GM12878 (cell line): ENCODE measurements around the gene MEAF6. TPM values are rescaled to one million over a fixed set of nuclear protein-coding genes. Genes with fewer than 3 reads are reported as not detected.

ENCODE experiments used
- ATAC-seq: fragments of 200-7000 bp; cut with Tn5 transposase; 3 replicates; pipeline ENCODE4 v1.9.1; 2020; ENCODE audit warnings: mild to moderate bottlenecking, moderate library complexity
- BruUV-seq: library from RNA; stranded (reverse); fragments of 400-500 nt; replicated peaks from 2 replicates; lab custom pipeline; 2021; lab: Mats Ljungman, UMichigan
- CTCF ChIA-PET: fragments of 300-600 bp; sonication (Branson Sonifier 250); formaldehyde crosslinking; extraction: SDS; loops from one replicate; lab custom pipeline; 2021; ENCODE audit warnings: inconsistent platforms; lab: Yijun Ruan, JAX
- POLR2A ChIA-PET: fragments of 350-600 bp; formaldehyde crosslinking; extraction: SDS; loops from one replicate; lab custom pipeline; 2021; ENCODE audit warnings: inconsistent platforms; lab: Charles Lee
- RAD21 ChIA-PET: fragments of 300-600 bp; sonication (Branson Sonifier 250); formaldehyde crosslinking; loops from one replicate; lab custom pipeline; 2023; ENCODE audit warnings: antibody characterized with exemption; ENCODE audit not compliant: unreplicated experiment; lab: Charles Lee
- SMC1A ChIA-PET: fragments of 300-600 bp; sonication (Branson Sonifier 250); formaldehyde crosslinking; loops from one replicate; lab custom pipeline; 2023; ENCODE audit not compliant: unreplicated experiment, uncharacterized antibody; lab: Charles Lee
- DNase-seq: peaks from one replicate; pipeline ENCODE4 v3.0.0-alpha.2; 2011; ENCODE audit warnings: low read depth, low spot score
- FAIRE-seq: peaks from 3 replicates; lab custom pipeline; 2011; peaks lifted over from hg19 to GRCh38; lab: Jason Lieb, UNC
- H2AFZ ChIP-seq: 2 replicates; pipeline ENCODE4 v1.6.0; 2011; ENCODE audit warnings: low read depth, low read length, control low read depth; ENCODE audit not compliant: control insufficient read depth
- H3K27ac ChIP-seq: 2 replicates; pipeline ENCODE4 v1.5.1; 2011; ENCODE audit warnings: control low read depth; ENCODE audit not compliant: control insufficient read depth, insufficient read depth
- H3K27me3 ChIP-seq, 2 experiments: replicated peaks in 1 of 2; 2 replicates each; pipeline versions ENCODE4 v1.6.0 to v1.6.1; 2011; ENCODE audit warnings: low read length in 1 of 2; ENCODE audit not compliant: control insufficient read depth in 2 of 2, insufficient read depth in 2 of 2
- H3K36me3 ChIP-seq, 2 experiments: 2 replicates each; pipeline ENCODE4 v1.5.1; 2011; ENCODE audit warnings: low read length in 1 of 2; ENCODE audit not compliant: control insufficient read depth in 2 of 2, insufficient read depth in 2 of 2
- H3K4me1 ChIP-seq: 2 replicates; pipeline ENCODE4 v1.6.1; 2011; ENCODE audit warnings: mild to moderate bottlenecking, low read length, moderate library complexity, mixed read lengths; ENCODE audit not compliant: control insufficient read depth, insufficient read depth
- H3K4me2 ChIP-seq: 2 replicates; pipeline ENCODE4 v1.6.0; 2011; ENCODE audit warnings: control low read depth; ENCODE audit not compliant: control insufficient read depth, insufficient read depth
- H3K4me3 ChIP-seq: fragments of 200-600 bp; sonication (generic); 2 replicates; pipeline ENCODE4 v1.5.1; 2016
- H3K79me2 ChIP-seq: 2 replicates; pipeline ENCODE4 v1.6.0; 2011; ENCODE audit warnings: low read length; ENCODE audit not compliant: control insufficient read depth, insufficient read depth
- H3K9ac ChIP-seq: 2 replicates; pipeline ENCODE4 v1.8.0; 2011; ENCODE audit warnings: low read length, control low read depth, mixed read lengths; ENCODE audit not compliant: control insufficient read depth, insufficient read depth
- H3K9me3 ChIP-seq: replicated peaks from 3 replicates; pipeline ENCODE4 v1.5.1; 2011; ENCODE audit warnings: mild to moderate bottlenecking, low read length; ENCODE audit not compliant: control insufficient read depth, insufficient read depth
- H4K20me1 ChIP-seq: 2 replicates; pipeline ENCODE4 v1.6.0; 2011; ENCODE audit not compliant: control insufficient read depth, insufficient read depth
- POLR2A ChIP-seq: IDR thresholded peaks from 2 replicates; pipeline ENCODE4 v1.6.1; 2011; ENCODE audit warnings: low read depth, mild to moderate bottlenecking, low read length
- POLR2AphosphoS2 ChIP-seq: IDR thresholded peaks from 2 replicates; pipeline ENCODE4 v1.6.1; 2011; ENCODE audit warnings: low read depth, mild to moderate bottlenecking, low read length, improper control_type of control experiment, moderate library complexity
- POLR2AphosphoS5 ChIP-seq: IDR thresholded peaks from 2 replicates; pipeline ENCODE4 v1.6.1; 2011; ENCODE audit warnings: mild to moderate bottlenecking, low read length, inconsistent platforms
- RAD21 ChIP-seq: IDR thresholded peaks from 2 replicates; pipeline ENCODE4 v1.6.1; 2011; ENCODE audit warnings: mild to moderate bottlenecking, low read depth, low read length, moderate library complexity; ENCODE audit not compliant: insufficient read depth
- WGBS: methylation state at CpG from one replicate; pipeline ENCODE4 v1.1.6; 2016; ENCODE audit warnings: low lambda C conversion rate; ENCODE audit not compliant: insufficient replicate concordance, insufficient coverage; ENCODE audit errors: missing lambda C conversion rate; 5-methylcytosine and 5-hydroxymethylcytosine counted together
- in situ Hi-C: fragments of 300-500 bp; cut with MboI; formaldehyde crosslinking; loops from 9 replicates; pipeline ENCODE4 v1.14.3; 2018; ENCODE audit warnings: mixed read lengths
- intact Hi-C: fragments of 100-400 bp; cut with micrococcal nuclease; formaldehyde crosslinking; loops from one replicate; pipeline ENCODE4 v1.14.2; 2022; ENCODE audit not compliant: unreplicated experiment
- polyA plus RNA-seq, 11 experiments: library from polyadenylated mRNA; depleted of rRNA in 4 of 11; unstranded in 6 of 11; stranded (reverse) in 5 of 11; fragments of >200 nt; fragmentation: Nextera tagmentation in 4 of 11; fragmentation: Illumina TruSeq in 1 of 11; extraction: Ambion mirVana in 4 of 11; extraction: Trizol in 1 of 11; gene quantifications; 1 replicate in 1 of 11; 2 replicates in 10 of 11; pipeline versions ENCODE4 v1.2.1 to v1.2.3, GENCODE V29; 2011 to 2016; ENCODE audit warnings: inconsistent platforms in 2 of 11, missing spikeins in 2 of 11, low read depth in 1 of 11
- total RNA-seq, 4 experiments: library from RNA; depleted of rRNA in 3 of 4; stranded (reverse); fragments of >200 nt in 3 of 4; fragmentation: Illumina TruSeq in 1 of 4; extraction: Trizol in 1 of 4; gene quantifications; 2 replicates each; pipeline versions ENCODE4 v1.2.1 to v1.2.3, GENCODE V29; 2013 to 2021
- TF ChIP-seq, protein P1 (sequence below): fragments of 450-650 bp; IDR thresholded peaks from 2 replicates; pipeline ENCODE4 v1.6.1; 2017; ENCODE audit warnings: antibody characterized with exemption, mild to moderate bottlenecking, moderate library complexity
- TF ChIP-seq, protein P2 (sequence below): IDR thresholded peaks from 2 replicates; pipeline ENCODE4 v1.6.1; 2011; ENCODE audit warnings: low read depth, mild to moderate bottlenecking, low read length, moderate library complexity, borderline replicate concordance; ENCODE audit errors: extremely low read depth

Gene MEAF6
- total and polyA plus RNA-seq, 10 of the 15 experiments (the other 5 are each of a cell fraction or from before 2014, with no cell fraction given) = 30.8 to 75.0 (median 58.1) TPM

DNA sequence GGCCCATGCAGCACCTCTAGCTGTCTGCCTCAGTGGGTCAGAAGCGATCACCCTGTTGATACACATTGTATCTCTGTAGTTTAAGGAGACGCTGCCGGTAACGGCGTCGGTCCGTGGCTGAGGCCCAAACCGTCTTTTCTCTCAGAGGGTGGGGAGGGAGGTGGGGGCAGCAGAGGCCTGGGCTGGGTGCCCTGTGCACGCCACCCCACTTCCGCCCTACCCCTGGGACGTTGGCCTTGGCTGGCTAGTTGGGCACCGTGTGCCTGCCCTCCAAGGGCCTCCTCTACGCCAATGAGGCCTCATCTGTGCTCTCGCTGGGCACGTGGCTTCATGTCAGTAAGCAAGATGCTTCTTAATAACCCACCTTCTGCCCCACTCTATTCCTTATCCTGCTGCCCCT lies 30.8 kb downstream of the MEAF6 start:
- FAIRE-seq (no peak), ATAC-seq (no peak), DNase-seq (no peak)
- Histone ChIP-seq H3K9ac (no peak overlapping the region), H4K20me1 (peaks cover 3% of the 10 kb centered on the region; the same call in 1 of the 2 replicates), H3K4me3 (no peak overlapping the region), H3K27ac (no peak overlapping the region), H3K27me3 (no peaks in the 10 kb centered on the region), H3K4me1 (peaks cover 24% of the 10 kb centered on the region), H3K79me2 (peaks cover 32% of the 10 kb centered on the region), H3K36me3 (peaks cover 33 to 39% of the 10 kb centered on the region in 2 experiments; a peak in 3 of 4 replicates), H3K9me3 (no peaks in the 10 kb centered on the region), H3K4me2 (no peak overlapping the region), H2AFZ (no peak overlapping the region)
- TF ChIP-seq POLR2A (peak; percentile 14; the same call in 1 of the 2 replicates), POLR2AphosphoS5 (peak; percentile 60; the same call in 1 of the 2 replicates), RAD21 (no peak), POLR2AphosphoS2 (no peak)
- TF ChIP-seq, protein P1, sequence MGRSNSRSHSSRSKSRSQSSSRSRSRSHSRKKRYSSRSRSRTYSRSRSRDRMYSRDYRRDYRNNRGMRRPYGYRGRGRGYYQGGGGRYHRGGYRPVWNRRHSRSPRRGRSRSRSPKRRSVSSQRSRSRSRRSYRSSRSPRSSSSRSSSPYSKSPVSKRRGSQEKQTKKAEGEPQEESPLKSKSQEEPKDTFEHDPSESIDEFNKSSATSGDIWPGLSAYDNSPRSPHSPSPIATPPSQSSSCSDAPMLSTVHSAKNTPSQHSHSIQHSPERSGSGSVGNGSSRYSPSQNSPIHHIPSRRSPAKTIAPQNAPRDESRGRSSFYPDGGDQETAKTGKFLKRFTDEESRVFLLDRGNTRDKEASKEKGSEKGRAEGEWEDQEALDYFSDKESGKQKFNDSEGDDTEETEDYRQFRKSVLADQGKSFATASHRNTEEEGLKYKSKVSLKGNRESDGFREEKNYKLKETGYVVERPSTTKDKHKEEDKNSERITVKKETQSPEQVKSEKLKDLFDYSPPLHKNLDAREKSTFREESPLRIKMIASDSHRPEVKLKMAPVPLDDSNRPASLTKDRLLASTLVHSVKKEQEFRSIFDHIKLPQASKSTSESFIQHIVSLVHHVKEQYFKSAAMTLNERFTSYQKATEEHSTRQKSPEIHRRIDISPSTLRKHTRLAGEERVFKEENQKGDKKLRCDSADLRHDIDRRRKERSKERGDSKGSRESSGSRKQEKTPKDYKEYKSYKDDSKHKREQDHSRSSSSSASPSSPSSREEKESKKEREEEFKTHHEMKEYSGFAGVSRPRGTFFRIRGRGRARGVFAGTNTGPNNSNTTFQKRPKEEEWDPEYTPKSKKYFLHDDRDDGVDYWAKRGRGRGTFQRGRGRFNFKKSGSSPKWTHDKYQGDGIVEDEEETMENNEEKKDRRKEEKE = no peak
- TF ChIP-seq, protein P2, sequence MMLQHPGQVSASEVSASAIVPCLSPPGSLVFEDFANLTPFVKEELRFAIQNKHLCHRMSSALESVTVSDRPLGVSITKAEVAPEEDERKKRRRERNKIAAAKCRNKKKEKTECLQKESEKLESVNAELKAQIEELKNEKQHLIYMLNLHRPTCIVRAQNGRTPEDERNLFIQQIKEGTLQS = no peak
- no TSS peak for BruUV-seq
- 80% methylated on average over 13 of the region's 15 CpGs for WGBS
- ChIA-PET SMC1A (interaction anchor here (1.2 to 4.7 kb wide), 2 partner anchors 8 to 27 kb away, joined by 3 to 128 read pairs; no protein-coding TSS in a partner anchor), RAD21 (interaction anchor here (1.8 kb wide), 1 partner anchor 25 kb away, joined by 6 read pairs; no protein-coding TSS in a partner anchor), CTCF (interaction anchor here (1.8 to 8.1 kb wide), 2 partner anchors 23 to 27 kb away, joined by 5 to 289 read pairs; no protein-coding TSS in a partner anchor), POLR2A (no interaction called here)
- in situ Hi-C loops = no loop called here
- intact Hi-C loops = no loop called here
